LNCaP clone FGC (cell line): Measurements from ENCODE around the gene AOPEP.

Experiments used
- DNase-seq: peaks from one replicate; pipeline ENCODE4 v3.0.0-alpha.2; 2011; ENCODE audit warnings: low read depth
- H3K4me3 ChIP-seq: 2 replicates; pipeline ENCODE4 v1.5.1; 2011; ENCODE audit warnings: mild to moderate bottlenecking, low read depth, low read length, control low read depth
- TF ChIP-seq, protein P1 (sequence below): IDR thresholded peaks from 2 replicates; pipeline ENCODE4 v1.5.1; 2012; ENCODE audit warnings: mild to moderate bottlenecking; ENCODE audit not compliant: control insufficient read depth, insufficient read depth; ENCODE audit errors: extremely low read depth

Gene AOPEP

GRCh38 chr9:94982211-94982610 lies 255.7 kb downstream of the AOPEP start:
- DNase-seq, result no peak
- no peak overlapping the region for H3K4me3 ChIP-seq
- TF ChIP-seq, protein P1, sequence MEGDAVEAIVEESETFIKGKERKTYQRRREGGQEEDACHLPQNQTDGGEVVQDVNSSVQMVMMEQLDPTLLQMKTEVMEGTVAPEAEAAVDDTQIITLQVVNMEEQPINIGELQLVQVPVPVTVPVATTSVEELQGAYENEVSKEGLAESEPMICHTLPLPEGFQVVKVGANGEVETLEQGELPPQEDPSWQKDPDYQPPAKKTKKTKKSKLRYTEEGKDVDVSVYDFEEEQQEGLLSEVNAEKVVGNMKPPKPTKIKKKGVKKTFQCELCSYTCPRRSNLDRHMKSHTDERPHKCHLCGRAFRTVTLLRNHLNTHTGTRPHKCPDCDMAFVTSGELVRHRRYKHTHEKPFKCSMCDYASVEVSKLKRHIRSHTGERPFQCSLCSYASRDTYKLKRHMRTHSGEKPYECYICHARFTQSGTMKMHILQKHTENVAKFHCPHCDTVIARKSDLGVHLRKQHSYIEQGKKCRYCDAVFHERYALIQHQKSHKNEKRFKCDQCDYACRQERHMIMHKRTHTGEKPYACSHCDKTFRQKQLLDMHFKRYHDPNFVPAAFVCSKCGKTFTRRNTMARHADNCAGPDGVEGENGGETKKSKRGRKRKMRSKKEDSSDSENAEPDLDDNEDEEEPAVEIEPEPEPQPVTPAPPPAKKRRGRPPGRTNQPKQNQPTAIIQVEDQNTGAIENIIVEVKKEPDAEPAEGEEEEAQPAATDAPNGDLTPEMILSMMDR, result no peak

- DNase-seq, result no peak
- TF ChIP-seq, protein P1, result no peak
- no peak overlapping the region for H3K4me3 ChIP-seq
Observed at GRCh38 chr9:94983552-94983951, 257.1 kb downstream of the AOPEP start.

- no peak overlapping the region for H3K4me3 ChIP-seq
- DNase-seq, result no peak
- TF ChIP-seq, protein P1, result no peak
Observed at GRCh38 chr9:94984891-94985476, 258.5 kb downstream of the AOPEP start.

- no peak overlapping the region for H3K4me3 ChIP-seq
- DNase-seq, result no peak
- TF ChIP-seq, protein P1, result no peak
Observed at GRCh38 chr9:94985649-94986048, 259.1 kb downstream of the AOPEP start.

DNA sequence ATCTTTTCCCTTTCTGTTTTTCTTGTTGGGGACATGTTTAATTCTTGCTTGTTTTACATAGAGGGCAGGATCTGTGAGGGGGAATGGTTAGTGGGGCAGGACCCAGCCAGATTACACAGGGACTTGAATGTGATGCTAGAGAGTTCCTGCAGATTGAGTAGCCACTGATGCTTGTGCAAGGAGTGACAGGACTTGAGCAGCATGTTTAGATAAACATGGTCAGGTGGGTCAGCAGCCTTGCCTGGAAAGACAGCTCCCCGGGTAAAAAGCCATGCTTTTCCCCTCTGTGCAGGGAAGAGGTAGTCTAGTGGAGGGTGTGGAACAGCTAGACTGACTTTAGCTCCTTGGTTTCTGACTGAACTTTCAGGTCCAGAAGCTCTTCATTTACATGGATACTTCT lies 261.2 kb downstream of the AOPEP start:
- TF ChIP-seq, protein P1, result no peak
- no peak overlapping the region for H3K4me3 ChIP-seq
- no peak for DNase-seq

- no peak overlapping the region for H3K4me3 ChIP-seq
- TF ChIP-seq, protein P1, result no peak
- no peak for DNase-seq
Observed at GRCh38 chr9:94990897-94991561, 264.5 kb downstream of the AOPEP start.
